Astrocyte of the spinal cord (primary cell): ENCODE results near the gene ADPRS.

Experiments used
- DNase-seq: peaks from one replicate; pipeline ENCODE4 v3.0.0; 2011; ENCODE audit warnings: low read depth, low spot score
- H3K4me3 ChIP-seq: 2 replicates; pipeline ENCODE4 v1.5.1; 2011; ENCODE audit warnings: low read depth, mild to moderate bottlenecking, low read length, moderate library complexity
- in situ Hi-C: cut with HindIII; loops from 2 replicates; pipeline ENCODE4 v1.10.0; 2017; ENCODE audit warnings: low sequenced_read_pairs
- TF ChIP-seq, protein P1 (sequence below): IDR thresholded peaks from 2 replicates; pipeline ENCODE4 v1.5.1; 2012; ENCODE audit warnings: low read depth, mild to moderate bottlenecking, low read length, inconsistent platforms

ADPRS gene

DNA sequence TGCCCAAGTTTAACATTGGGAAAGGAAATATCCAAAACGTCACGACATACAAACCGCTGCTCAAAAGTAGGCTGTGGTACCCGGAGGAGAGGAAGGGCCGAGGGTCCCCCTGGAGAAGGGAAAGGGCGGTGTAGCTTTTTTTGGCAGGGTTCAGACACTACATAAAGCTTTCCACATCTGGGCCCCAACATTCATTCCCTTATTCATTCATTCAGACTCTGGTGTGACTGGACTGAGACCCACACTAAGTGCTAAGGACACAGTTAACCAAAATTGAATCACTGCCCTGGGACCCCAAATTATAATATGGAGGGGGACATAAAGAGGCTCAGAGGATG is 46.6 kb downstream of the ADPRS start:
- no peak for DNase-seq
- TF ChIP-seq, protein P1, sequence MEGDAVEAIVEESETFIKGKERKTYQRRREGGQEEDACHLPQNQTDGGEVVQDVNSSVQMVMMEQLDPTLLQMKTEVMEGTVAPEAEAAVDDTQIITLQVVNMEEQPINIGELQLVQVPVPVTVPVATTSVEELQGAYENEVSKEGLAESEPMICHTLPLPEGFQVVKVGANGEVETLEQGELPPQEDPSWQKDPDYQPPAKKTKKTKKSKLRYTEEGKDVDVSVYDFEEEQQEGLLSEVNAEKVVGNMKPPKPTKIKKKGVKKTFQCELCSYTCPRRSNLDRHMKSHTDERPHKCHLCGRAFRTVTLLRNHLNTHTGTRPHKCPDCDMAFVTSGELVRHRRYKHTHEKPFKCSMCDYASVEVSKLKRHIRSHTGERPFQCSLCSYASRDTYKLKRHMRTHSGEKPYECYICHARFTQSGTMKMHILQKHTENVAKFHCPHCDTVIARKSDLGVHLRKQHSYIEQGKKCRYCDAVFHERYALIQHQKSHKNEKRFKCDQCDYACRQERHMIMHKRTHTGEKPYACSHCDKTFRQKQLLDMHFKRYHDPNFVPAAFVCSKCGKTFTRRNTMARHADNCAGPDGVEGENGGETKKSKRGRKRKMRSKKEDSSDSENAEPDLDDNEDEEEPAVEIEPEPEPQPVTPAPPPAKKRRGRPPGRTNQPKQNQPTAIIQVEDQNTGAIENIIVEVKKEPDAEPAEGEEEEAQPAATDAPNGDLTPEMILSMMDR = no peak
- no peak overlapping the region for H3K4me3 ChIP-seq
- in situ Hi-C loops = loop anchor here (25.0 kb wide), 2 partner anchors 152 to 277 kb away; no protein-coding TSS in a partner anchor

GRCh38 chr1:36135796-36136195 is 47.1 kb downstream of the ADPRS start:
- in situ Hi-C loops = loop anchor here (25.0 kb wide), 2 partner anchors 152 to 277 kb away; no protein-coding TSS in a partner anchor
- H3K4me3 ChIP-seq = no peak overlapping the region
- TF ChIP-seq, protein P1 = no peak
- no peak for DNase-seq

DNA sequence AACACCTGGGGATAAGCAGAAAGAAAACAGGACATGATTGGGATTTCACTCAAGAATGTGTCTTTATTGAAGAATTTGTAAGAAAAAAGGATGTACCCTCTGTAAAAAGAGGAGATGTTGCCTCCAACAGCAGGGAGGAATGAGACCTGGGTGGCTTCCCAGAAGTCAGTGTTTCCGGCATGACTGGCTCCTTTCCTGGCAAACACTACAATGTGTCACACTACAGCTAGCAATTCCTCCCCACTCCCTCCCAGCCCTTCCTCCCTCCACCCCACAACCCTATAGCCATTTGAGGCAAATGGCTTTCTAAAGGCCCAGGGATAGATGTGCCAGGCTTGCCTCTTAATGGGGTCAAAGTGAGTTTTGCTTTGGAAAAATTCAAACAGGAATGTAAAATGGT is 47.8 kb downstream of the ADPRS start:
- in situ Hi-C loops = loop anchor here (25.0 kb wide), 2 partner anchors 151 to 276 kb away; no protein-coding TSS in a partner anchor
- TF ChIP-seq, protein P1 = no peak
- H3K4me3 ChIP-seq = no peak overlapping the region
- DNase-seq = peak; percentile 86

DNA sequence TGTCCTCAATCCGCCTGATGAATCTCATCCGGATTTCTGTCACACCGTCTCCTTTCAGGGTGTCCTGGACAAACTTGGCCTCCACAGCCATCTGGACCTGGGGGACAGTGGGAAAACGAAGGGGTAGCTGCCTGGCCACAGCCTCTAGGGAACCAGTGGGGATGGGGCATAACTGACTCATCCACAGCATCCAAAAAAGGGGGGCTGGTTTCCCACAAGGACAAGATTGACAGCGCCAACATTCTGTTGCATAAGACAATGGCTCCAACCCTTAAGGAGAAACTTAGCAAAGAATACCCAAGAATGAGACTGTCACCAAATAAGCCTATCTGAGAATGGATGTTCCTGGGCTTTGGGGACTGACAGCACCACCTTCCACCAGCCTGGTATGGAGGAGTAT is 48.5 kb downstream of the ADPRS start:
- DNase-seq = no peak
- TF ChIP-seq, protein P1 = no peak
- in situ Hi-C loops = loop anchor here (25.0 kb wide), 2 partner anchors 150 to 275 kb away; no protein-coding TSS in a partner anchor
- no peak overlapping the region for H3K4me3 ChIP-seq

DNA sequence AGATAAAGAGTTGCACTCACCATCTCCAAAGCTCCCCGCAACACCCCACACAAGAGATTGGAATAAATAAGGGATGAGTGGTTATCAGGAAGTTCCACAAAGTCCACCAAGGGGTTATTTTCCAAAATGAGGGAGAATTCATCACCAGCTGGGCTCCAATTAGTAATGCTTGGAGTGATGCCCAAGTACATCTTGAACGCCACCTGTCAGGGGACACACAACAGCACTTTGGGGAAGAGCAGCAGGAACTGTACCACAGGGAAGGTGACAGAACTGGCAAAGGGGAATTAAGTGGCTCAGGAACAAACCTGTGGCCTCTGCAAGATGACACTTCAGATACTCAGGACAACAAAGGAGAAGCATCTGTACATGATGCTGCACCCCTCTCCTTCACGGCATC is 49.1 kb downstream of the ADPRS start:
- TF ChIP-seq, protein P1 = no peak
- in situ Hi-C loops = loop anchor here (25.0 kb wide), 2 partner anchors 150 to 275 kb away; no protein-coding TSS in a partner anchor
- no peak overlapping the region for H3K4me3 ChIP-seq
- DNase-seq = no peak

DNA sequence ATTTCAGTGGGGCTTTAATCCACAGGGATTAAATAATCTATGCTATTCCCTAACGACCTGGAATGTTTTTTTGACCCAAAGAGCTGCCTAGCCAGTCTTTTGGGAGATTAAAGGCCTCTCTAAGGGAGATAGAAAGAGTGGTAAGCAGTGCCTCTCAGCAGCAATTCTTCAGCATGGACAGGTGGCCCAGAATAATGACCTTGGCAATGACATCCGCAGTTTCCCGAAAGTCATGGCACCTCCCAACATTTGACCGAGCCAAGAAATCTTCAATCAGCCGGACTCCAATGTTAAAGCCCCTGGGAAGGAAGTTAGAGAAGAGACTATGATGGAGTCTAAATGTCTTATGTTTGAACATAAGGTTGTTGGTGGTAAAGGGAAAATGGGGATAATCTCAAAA is 50.8 kb downstream of the ADPRS start:
- DNase-seq = no peak
- in situ Hi-C loops = loop anchor here (25.0 kb wide), 2 partner anchors 148 to 273 kb away; no protein-coding TSS in a partner anchor
- TF ChIP-seq, protein P1 = no peak
- no peak overlapping the region for H3K4me3 ChIP-seq

DNA sequence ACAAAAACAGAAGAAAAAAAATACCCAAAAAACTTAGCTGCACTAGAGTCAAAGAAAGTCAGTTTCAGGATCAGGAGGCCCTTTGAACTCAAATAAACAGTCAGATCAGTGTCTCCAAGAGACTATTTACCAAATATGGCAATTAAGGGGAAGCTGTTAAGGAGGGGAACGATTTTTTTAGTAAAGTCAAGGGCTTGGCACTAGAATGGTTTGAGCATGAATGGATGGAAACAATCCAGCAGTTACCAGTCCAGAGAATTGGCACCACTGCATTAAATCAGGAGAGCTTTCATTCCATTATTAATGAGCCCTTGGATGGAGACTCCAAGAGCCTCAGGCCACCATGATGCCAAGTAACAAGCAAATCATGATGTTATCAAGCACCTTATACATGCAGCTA is 53.4 kb downstream of the ADPRS start:
- TF ChIP-seq, protein P1 = no peak
- no peak for DNase-seq
- in situ Hi-C loops = loop anchor here (25.0 kb wide), 2 partner anchors 145 to 270 kb away; no protein-coding TSS in a partner anchor
- no peak overlapping the region for H3K4me3 ChIP-seq
